Neural cell (in vitro differentiated cells): ENCODE measurements around the gene TRAM2. TPM values are rescaled to one million over a fixed set of nuclear protein-coding genes. Genes with fewer than 3 reads are reported as not detected.

Experiments used
- H2AFZ ChIP-seq: fragments of 200-600, 300-800 bp; sonication (generic), shearing (Covaris generic); 2 replicates; pipeline ENCODE4 v1.6.0; 2014; ENCODE audit warnings: low read depth, mild to moderate bottlenecking, antibody characterized with exemption, low read length, moderate library complexity
- H3F3A ChIP-seq: fragments of 200-600 bp; shearing (Covaris generic); 2 replicates; pipeline ENCODE4 v1.6.1; 2016; ENCODE audit warnings: mild to moderate bottlenecking, moderate library complexity, mixed read lengths, antibody characterized with exemption, low read length; ENCODE audit not compliant: insufficient read depth, poor library complexity, severe bottlenecking
- H3K27ac ChIP-seq: fragments of 200-600, 300-800 bp; sonication (generic), shearing (Covaris generic); 2 replicates; pipeline ENCODE4 v1.5.1; 2014; ENCODE audit warnings: mild to moderate bottlenecking, low read length, moderate library complexity
- H3K27me3 ChIP-seq: fragments of 300-800, 200-600 bp; sonication (generic), shearing (Covaris generic); 2 replicates; pipeline ENCODE4 v1.6.0; 2014; ENCODE audit warnings: mild to moderate bottlenecking, low read depth, low read length, moderate library complexity; ENCODE audit not compliant: insufficient read depth
- H3K36me3 ChIP-seq: fragments of 300-800, 200-600 bp; sonication (generic), shearing (Covaris generic); 2 replicates; pipeline ENCODE4 v1.5.1; 2014; ENCODE audit warnings: mild to moderate bottlenecking, antibody characterized with exemption, low read length, moderate library complexity; ENCODE audit not compliant: insufficient read depth
- H3K4me2 ChIP-seq: fragments of 300-800, 200-600 bp; sonication (generic), shearing (Covaris generic); 2 replicates; pipeline ENCODE4 v1.6.0; 2014; ENCODE audit warnings: mild to moderate bottlenecking, low read length
- H3K4me3 ChIP-seq: fragments of 300-800, 200-600 bp; sonication (generic), shearing (Covaris generic); 2 replicates; pipeline ENCODE4 v1.5.1; 2014; ENCODE audit warnings: mild to moderate bottlenecking, low read length, moderate library complexity
- H3K79me2 ChIP-seq: fragments of 200-600 bp; shearing (Covaris generic); replicated peaks from 2 replicates; pipeline ENCODE4 v1.6.0; 2014; ENCODE audit warnings: mild to moderate bottlenecking, low read length, moderate library complexity; ENCODE audit not compliant: insufficient read depth
- H3K9ac ChIP-seq: fragments of 300-800, 200-600 bp; sonication (generic), shearing (Covaris generic); 2 replicates; pipeline ENCODE4 v1.6.1; 2016; ENCODE audit warnings: mild to moderate bottlenecking, low read length, mixed read lengths
- H3K9me2 ChIP-seq: fragments of 200-600 bp; shearing (Covaris generic); 2 replicates; pipeline ENCODE4 v1.6.1; 2016; ENCODE audit warnings: mild to moderate bottlenecking, low read length, mixed read lengths; ENCODE audit not compliant: insufficient read depth
- H3K9me3 ChIP-seq: fragments of 200-600, 300-800 bp; sonication (generic), shearing (Covaris generic); 2 replicates; pipeline ENCODE4 v1.6.1; 2016; ENCODE audit warnings: mild to moderate bottlenecking, mixed run types, low read length, moderate library complexity, mixed read lengths
- H4K20me1 ChIP-seq: fragments of 200-600 bp; shearing (Covaris generic); 2 replicates; pipeline ENCODE4 v1.6.1; 2016; ENCODE audit warnings: mild to moderate bottlenecking, mixed run types; ENCODE audit not compliant: insufficient read depth
- EP300 ChIP-seq: fragments of 450-650 bp; conservative IDR thresholded peaks from 2 replicates; pipeline ENCODE4 v1.6.1; 2014; ENCODE audit warnings: antibody characterized with exemption, mild to moderate bottlenecking, moderate library complexity; ENCODE audit not compliant: poor library complexity, severe bottlenecking
- EZH2 ChIP-seq: fragments of 200-600, 300-800 bp; shearing (Covaris generic), sonication (generic); IDR thresholded peaks from 2 replicates; pipeline ENCODE4 v1.6.1; 2014; ENCODE audit warnings: antibody characterized with exemption, low read length, borderline replicate concordance, mild to moderate bottlenecking; ENCODE audit not compliant: insufficient read depth, poor library complexity, severe bottlenecking
- MXI1 ChIP-seq: fragments of 450-650 bp; conservative IDR thresholded peaks from 2 replicates; pipeline ENCODE4 v1.6.1; 2014; ENCODE audit warnings: antibody characterized with exemption, mild to moderate bottlenecking; ENCODE audit not compliant: poor library complexity, severe bottlenecking
- POLR2AphosphoS5 ChIP-seq: IDR thresholded peaks from 2 replicates; pipeline ENCODE4 v1.6.1; 2012
- RAD21 ChIP-seq: fragments of 450-650 bp; conservative IDR thresholded peaks from 2 replicates; pipeline ENCODE4 v1.6.1; 2014; ENCODE audit warnings: antibody characterized with exemption, mild to moderate bottlenecking, moderate library complexity
- SMC3 ChIP-seq: fragments of 450-650 bp; conservative IDR thresholded peaks from 2 replicates; pipeline ENCODE4 v1.6.1; 2014; ENCODE audit warnings: antibody characterized with exemption, mild to moderate bottlenecking, moderate library complexity; ENCODE audit not compliant: poor library complexity
- TAF1 ChIP-seq: IDR thresholded peaks from 2 replicates; pipeline ENCODE4 v1.6.1; 2012; ENCODE audit warnings: low read depth
- polyA plus RNA-seq: library from polyadenylated mRNA; depleted of rRNA; stranded (reverse); fragments of >200 nt; gene quantifications from 2 replicates; pipeline ENCODE4 v1.2.3, GENCODE V29; 2014
- TF ChIP-seq, protein P1 (sequence below): fragments of 450-650 bp; IDR thresholded peaks from 2 replicates; pipeline ENCODE4 v1.5.1; 2014; ENCODE audit warnings: antibody characterized with exemption, mild to moderate bottlenecking, moderate library complexity; ENCODE audit not compliant: poor library complexity, severe bottlenecking
- TF ChIP-seq, protein P2 (sequence below): IDR thresholded peaks from 2 replicates; pipeline ENCODE4 v1.6.1; 2012; ENCODE audit warnings: borderline replicate concordance

Gene TRAM2
- polyA plus RNA-seq, 1 donor from 2014 or later, result 0.41 TPM

DNA sequence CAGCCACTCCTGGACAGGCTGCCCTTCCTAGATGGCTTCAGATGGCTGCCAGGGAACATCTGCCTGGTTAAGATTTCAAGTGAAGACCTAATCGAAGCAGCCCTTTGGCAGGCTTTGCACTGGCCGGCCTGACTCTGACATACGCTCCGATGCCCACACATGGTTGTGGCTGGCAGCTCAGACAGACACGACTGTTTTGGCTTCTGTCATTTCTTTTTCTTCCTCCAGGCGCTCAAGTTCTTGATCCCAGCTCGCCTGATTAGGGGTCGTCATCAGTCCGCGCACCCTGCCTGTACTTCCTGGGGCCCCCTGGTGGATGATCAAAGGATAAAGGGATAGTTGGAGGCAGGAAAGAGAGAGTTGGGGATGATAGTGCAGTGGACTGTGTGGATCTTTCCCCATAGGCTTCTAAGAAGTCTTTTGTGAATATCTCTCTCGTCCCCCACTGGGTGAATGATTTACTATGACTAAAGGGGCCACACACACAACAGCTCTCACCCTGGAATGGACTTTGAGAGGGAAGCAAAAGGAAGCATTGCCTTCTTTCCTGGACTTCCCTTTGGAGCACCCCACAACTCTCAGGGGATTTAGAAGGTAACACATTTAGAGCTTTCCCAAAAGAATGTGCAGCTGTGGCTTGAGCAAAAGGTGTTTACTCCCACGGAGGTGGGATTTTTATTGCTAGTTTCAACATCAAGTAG is 21.4 kb upstream of the TRAM2 start:
- Histone ChIP-seq H3K9ac (no peak overlapping the region), H3K4me3 (no peak overlapping the region), H3K27ac (no peak overlapping the region), H2AFZ (no peak overlapping the region), H3K36me3 (no peaks in the 10 kb centered on the region), H3K79me2 (no peaks in the 10 kb centered on the region), H3K9me2 (no peaks in the 10 kb centered on the region), H3F3A (no peaks in the 10 kb centered on the region), H3K27me3 (no peaks in the 10 kb centered on the region), H3K4me2 (no peak overlapping the region), H3K9me3 (no peaks in the 10 kb centered on the region), H4K20me1 (no peaks in the 10 kb centered on the region)
- TF ChIP-seq, protein P1, sequence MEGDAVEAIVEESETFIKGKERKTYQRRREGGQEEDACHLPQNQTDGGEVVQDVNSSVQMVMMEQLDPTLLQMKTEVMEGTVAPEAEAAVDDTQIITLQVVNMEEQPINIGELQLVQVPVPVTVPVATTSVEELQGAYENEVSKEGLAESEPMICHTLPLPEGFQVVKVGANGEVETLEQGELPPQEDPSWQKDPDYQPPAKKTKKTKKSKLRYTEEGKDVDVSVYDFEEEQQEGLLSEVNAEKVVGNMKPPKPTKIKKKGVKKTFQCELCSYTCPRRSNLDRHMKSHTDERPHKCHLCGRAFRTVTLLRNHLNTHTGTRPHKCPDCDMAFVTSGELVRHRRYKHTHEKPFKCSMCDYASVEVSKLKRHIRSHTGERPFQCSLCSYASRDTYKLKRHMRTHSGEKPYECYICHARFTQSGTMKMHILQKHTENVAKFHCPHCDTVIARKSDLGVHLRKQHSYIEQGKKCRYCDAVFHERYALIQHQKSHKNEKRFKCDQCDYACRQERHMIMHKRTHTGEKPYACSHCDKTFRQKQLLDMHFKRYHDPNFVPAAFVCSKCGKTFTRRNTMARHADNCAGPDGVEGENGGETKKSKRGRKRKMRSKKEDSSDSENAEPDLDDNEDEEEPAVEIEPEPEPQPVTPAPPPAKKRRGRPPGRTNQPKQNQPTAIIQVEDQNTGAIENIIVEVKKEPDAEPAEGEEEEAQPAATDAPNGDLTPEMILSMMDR, result peak; percentile 61
- TF ChIP-seq EP300, result no peak
- peak; percentile 60 for TF ChIP-seq SMC3
- peak; percentile 24 for TF ChIP-seq RAD21
- TF ChIP-seq EZH2, result no peak

DNA sequence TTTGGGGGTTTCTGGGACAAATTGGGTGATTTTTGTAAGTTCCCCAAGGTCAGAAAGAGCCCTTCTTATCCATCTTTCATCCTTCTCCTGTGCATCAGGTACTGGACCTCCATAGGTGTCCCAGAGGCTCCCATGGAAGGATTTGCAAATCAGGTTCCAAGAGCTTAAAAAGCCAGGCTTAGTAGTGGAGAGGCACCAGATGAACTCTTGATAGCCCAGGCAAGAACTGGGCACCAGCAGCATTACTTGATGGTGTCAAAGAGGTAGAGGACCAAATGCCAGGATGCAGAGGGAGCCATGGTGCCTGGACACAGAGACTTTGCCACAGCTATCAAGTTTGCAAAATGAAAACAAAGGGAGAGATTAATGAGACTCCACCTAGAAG is 20.9 kb upstream of the TRAM2 start:
- no peaks in the 10 kb centered on the region for H3F3A ChIP-seq
- H3K27me3 ChIP-seq, result no peaks in the 10 kb centered on the region
- TF ChIP-seq MXI1 (no peak), POLR2AphosphoS5 (no peak), SMC3 (no peak), RAD21 (no peak), EZH2 (no peak), TAF1 (no peak)
- TF ChIP-seq, protein P1, result no peak
- no peaks in the 10 kb centered on the region for H3K79me2 ChIP-seq
- H4K20me1 ChIP-seq, result no peaks in the 10 kb centered on the region
- no peaks in the 10 kb centered on the region for H3K36me3 ChIP-seq
- H3K4me3 ChIP-seq, result no peak overlapping the region
- no peaks in the 10 kb centered on the region for H3K9me3 ChIP-seq
- H2AFZ ChIP-seq, result no peak overlapping the region
- no peak overlapping the region for H3K4me2 ChIP-seq
- no peak overlapping the region for H3K9ac ChIP-seq
- H3K27ac ChIP-seq, result no peak overlapping the region
- no peaks in the 10 kb centered on the region for H3K9me2 ChIP-seq

DNA sequence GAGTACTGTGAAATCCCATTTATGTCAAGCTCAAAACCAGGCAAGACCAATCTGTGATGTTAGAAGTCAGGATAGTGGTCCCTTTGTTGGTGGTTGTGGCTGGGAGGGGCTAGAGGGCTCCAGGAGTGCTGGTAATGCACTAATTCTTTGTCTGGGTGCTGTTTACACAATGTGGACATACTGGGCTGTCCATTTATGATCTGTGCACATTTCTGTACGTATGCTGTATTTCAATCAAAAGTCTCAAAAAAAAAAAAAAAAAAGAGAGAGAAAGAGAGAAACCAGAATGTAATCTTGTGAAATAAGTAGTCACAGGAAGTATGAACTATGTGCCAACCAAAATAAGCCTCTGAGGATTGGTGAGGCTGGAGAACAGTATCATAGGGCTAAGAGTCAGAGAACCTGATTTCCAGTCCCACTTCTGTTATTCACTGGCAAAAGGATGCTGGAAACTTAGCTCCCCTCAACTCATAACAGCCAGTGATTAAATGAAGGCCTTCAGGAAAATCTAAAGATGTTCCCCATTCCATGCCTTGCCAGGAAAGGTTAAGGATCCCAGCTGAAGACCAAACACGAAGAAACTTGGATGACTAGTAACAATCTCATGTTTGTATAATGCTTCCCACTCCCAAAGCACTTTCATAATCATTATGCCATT is 19.6 kb upstream of the TRAM2 start:
- Histone ChIP-seq H3K79me2 (no peaks in the 10 kb centered on the region), H3K36me3 (no peaks in the 10 kb centered on the region), H4K20me1 (no peaks in the 10 kb centered on the region), H3K4me3 (no peak overlapping the region), H3K9ac (no peak overlapping the region), H3K9me2 (no peaks in the 10 kb centered on the region), H3K4me2 (no peak overlapping the region), H3F3A (no peaks in the 10 kb centered on the region), H2AFZ (no peak overlapping the region), H3K27me3 (no peaks in the 10 kb centered on the region), H3K9me3 (no peaks in the 10 kb centered on the region), H3K27ac (no peak overlapping the region)
- TF ChIP-seq EZH2, result no peak
- TF ChIP-seq, protein P1, result no peak
- TF ChIP-seq MXI1, result no peak
- no peak for TF ChIP-seq SMC3
- no peak for TF ChIP-seq RAD21
- no peak for TF ChIP-seq TAF1
- no peak for TF ChIP-seq POLR2AphosphoS5
- no peak for TF ChIP-seq EP300
- TF ChIP-seq, protein P2, sequence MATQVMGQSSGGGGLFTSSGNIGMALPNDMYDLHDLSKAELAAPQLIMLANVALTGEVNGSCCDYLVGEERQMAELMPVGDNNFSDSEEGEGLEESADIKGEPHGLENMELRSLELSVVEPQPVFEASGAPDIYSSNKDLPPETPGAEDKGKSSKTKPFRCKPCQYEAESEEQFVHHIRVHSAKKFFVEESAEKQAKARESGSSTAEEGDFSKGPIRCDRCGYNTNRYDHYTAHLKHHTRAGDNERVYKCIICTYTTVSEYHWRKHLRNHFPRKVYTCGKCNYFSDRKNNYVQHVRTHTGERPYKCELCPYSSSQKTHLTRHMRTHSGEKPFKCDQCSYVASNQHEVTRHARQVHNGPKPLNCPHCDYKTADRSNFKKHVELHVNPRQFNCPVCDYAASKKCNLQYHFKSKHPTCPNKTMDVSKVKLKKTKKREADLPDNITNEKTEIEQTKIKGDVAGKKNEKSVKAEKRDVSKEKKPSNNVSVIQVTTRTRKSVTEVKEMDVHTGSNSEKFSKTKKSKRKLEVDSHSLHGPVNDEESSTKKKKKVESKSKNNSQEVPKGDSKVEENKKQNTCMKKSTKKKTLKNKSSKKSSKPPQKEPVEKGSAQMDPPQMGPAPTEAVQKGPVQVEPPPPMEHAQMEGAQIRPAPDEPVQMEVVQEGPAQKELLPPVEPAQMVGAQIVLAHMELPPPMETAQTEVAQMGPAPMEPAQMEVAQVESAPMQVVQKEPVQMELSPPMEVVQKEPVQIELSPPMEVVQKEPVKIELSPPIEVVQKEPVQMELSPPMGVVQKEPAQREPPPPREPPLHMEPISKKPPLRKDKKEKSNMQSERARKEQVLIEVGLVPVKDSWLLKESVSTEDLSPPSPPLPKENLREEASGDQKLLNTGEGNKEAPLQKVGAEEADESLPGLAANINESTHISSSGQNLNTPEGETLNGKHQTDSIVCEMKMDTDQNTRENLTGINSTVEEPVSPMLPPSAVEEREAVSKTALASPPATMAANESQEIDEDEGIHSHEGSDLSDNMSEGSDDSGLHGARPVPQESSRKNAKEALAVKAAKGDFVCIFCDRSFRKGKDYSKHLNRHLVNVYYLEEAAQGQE, result no peak
